ENCODE measurements around the gene MBP. TPM values are rescaled to one million over a fixed set of nuclear protein-coding genes. Genes with fewer than 3 reads are reported as not detected.

MBP gene
- total RNA-seq, 1 experiment from 2014 or later = 47.4 TPM

DNA sequence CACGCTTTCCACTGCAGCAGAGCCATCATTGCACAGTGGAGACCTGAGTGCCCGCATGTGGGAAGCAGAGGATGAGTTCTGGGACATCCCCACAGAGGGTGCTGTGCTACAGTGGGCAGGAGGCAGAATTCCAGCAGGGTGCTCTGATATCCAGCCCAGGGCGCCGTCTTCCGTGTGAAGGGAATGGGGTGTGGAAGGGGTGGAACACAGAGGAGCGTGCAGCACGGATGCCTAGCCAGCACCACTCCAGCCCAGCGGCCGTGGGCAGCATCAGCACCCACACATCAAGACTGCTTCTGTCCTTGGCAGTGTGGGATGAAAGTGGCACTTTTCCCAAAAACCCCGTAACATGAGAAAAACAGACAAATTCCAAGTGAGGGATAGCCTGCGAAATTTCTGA is 175.9 kb downstream of the MBP start:
- H2AFZ ChIP-seq (ENCODE audit: low read length) = no peak overlapping the region
- BruUV-seq (replicated peaks) = no TSS peak
- TF ChIP-seq EZH2phosphoT487 (IDR thresholded peaks at IDR 0.05; ENCODE audit: borderline replicate concordance, low read length) (no peak), EZH2 (IDR thresholded peaks at IDR 0.05; ENCODE audit: low read length, unreplicated experiment) (no peak)
- TF ChIP-seq, protein P1, sequence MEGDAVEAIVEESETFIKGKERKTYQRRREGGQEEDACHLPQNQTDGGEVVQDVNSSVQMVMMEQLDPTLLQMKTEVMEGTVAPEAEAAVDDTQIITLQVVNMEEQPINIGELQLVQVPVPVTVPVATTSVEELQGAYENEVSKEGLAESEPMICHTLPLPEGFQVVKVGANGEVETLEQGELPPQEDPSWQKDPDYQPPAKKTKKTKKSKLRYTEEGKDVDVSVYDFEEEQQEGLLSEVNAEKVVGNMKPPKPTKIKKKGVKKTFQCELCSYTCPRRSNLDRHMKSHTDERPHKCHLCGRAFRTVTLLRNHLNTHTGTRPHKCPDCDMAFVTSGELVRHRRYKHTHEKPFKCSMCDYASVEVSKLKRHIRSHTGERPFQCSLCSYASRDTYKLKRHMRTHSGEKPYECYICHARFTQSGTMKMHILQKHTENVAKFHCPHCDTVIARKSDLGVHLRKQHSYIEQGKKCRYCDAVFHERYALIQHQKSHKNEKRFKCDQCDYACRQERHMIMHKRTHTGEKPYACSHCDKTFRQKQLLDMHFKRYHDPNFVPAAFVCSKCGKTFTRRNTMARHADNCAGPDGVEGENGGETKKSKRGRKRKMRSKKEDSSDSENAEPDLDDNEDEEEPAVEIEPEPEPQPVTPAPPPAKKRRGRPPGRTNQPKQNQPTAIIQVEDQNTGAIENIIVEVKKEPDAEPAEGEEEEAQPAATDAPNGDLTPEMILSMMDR (conservative IDR thresholded peaks at IDR 0.05; ENCODE audit: low read depth, low read length) = no peak

DNA sequence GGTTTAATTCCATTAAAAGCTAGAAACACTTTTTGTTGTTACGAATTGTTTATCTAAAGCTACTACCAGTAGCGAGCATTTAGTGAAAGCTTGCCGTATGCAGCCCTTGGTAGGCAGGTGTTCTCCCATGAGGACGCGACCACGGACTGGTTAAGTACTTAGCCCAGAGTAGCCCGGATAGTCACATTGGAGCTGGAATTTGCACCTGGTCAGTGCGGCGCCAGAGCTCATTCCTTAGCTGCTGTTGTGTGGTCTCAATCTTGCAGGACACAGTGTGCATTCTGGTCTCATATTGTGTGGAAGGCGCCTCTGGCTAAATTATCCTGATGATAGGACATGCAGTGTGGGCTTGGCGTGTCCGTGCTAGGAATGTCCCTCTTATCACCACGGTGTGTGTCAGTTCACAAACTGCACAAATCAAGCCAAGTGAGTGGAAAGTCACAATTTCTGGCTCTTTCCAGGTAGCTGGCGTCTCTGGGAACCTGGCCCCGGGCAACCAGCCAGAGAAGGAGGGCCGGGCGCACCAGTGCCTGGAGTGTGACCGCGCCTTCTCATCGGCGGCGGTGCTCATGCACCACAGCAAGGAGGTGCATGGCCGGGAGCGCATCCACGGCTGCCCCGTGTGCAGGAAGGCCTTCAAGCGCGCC is 176.9 kb downstream of the MBP start:
- H2AFZ ChIP-seq (ENCODE audit: low read length) = no peak overlapping the region
- H3K27me3 ChIP-seq (ENCODE audit: low read length) = no peaks in the 10 kb centered on the region
- H3K4me3 ChIP-seq (ENCODE audit: low read length) = no peak overlapping the region
- BruUV-seq (replicated peaks) = no TSS peak
- TF ChIP-seq, protein P1 (conservative IDR thresholded peaks at IDR 0.05; ENCODE audit: low read depth, low read length) = no peak
- no peak for TF ChIP-seq EZH2 (IDR thresholded peaks at IDR 0.05; ENCODE audit: low read length, unreplicated experiment)
- TF ChIP-seq EZH2phosphoT487 (IDR thresholded peaks at IDR 0.05; ENCODE audit: borderline replicate concordance, low read length) = no peak
- no peaks in the 10 kb centered on the region for H4K20me1 ChIP-seq (ENCODE audit: low read length)
- H3K9me2 ChIP-seq (replicated peaks; ENCODE audit: low read length) = no peaks in the 10 kb centered on the region
- ChIA-PET CTCF (no interaction called here), POLR2A (ENCODE audit: unreplicated experiment) (no interaction called here)
- no peak overlapping the region for H3K9ac ChIP-seq (ENCODE audit: low read length)
- intact Hi-C loops (cut with micrococcal nuclease) = no loop called here
- DNase-seq = no peak
- no peak overlapping the region for H3K27ac ChIP-seq (ENCODE audit: low read length)
- no peaks in the 10 kb centered on the region for H3F3A ChIP-seq (ENCODE audit: low read length, unreplicated experiment)
- no peak overlapping the region for H3K4me2 ChIP-seq (ENCODE audit: low read length)
- H3K79me2 ChIP-seq (ENCODE audit: low read length) = no peaks in the 10 kb centered on the region
- no peaks in the 10 kb centered on the region for H3K4me1 ChIP-seq (ENCODE audit: insufficient read depth, low read length)
- no peak for ATAC-seq
- no peaks in the 10 kb centered on the region for H3K9me3 ChIP-seq (ENCODE audit: low read length)
- 0 out of 2 replicates have a peak, but pooled peaks cover 1% of the 10 kb centered on the region for H3K36me3 ChIP-seq (ENCODE audit: low read depth, low read length)

More for the DNA sequence above, 175.9 kb downstream of the MBP start:
- no peaks in the 10 kb centered on the region for H3K9me2 ChIP-seq (replicated peaks; ENCODE audit: low read length)
- no peaks in the 10 kb centered on the region for H3K27me3 ChIP-seq (ENCODE audit: low read length)
- intact Hi-C loops (cut with micrococcal nuclease) = no loop called here
- H3F3A ChIP-seq (ENCODE audit: low read length, unreplicated experiment) = no peaks in the 10 kb centered on the region
- ChIA-PET CTCF (no interaction called here), POLR2A (ENCODE audit: unreplicated experiment) (no interaction called here)
- no peak for ATAC-seq
- H3K4me2 ChIP-seq (ENCODE audit: low read length) = no peak overlapping the region
- no peaks in the 10 kb centered on the region for H3K4me1 ChIP-seq (ENCODE audit: insufficient read depth, low read length)
- no peak for DNase-seq
- no peak overlapping the region for H3K27ac ChIP-seq (ENCODE audit: low read length)
- H3K79me2 ChIP-seq (ENCODE audit: low read length) = no peaks in the 10 kb centered on the region
- H3K36me3 ChIP-seq (ENCODE audit: low read depth, low read length) = 0 out of 2 replicates have a peak, but pooled peaks cover 3% of the 10 kb centered on the region
- H3K4me3 ChIP-seq (ENCODE audit: low read length) = no peak overlapping the region
- no peaks in the 10 kb centered on the region for H4K20me1 ChIP-seq (ENCODE audit: low read length)
- H3K9ac ChIP-seq (ENCODE audit: low read length) = no peak overlapping the region
- no peaks in the 10 kb centered on the region for H3K9me3 ChIP-seq (ENCODE audit: low read length)

DNA sequence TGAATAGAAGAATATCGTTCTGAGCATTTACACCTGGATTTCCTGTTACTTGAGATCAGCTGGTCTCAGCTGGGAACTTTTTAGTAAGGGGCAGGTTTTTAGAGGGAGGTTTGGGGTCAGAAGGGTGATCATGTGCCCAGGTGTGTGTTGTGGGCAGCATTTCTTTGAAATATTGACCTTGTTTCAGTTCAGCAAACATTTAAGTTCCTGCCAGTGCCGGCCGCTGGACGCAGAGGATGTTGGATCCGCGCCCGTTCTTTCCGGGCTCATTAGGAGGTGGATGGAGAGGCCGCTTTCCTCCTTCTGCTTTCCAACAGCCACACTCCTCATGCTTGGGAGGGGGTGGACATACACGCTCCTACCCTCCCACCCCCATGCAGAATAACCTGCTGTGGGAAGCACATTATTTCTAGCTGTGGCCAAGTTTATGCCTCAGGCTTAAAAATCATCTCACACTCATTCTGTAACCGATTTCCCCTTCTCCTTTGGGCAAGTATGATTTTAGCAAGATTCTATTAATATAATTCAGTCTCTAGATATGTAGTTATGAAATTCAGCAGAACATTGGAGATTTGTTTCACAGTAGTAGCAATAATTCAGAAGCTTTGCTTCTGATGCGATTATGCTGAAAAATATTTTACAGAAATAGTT is 178.9 kb downstream of the MBP start:
- H2AFZ ChIP-seq (ENCODE audit: low read length) = no peak overlapping the region

More for the DNA sequence above, 178.9 kb downstream of the MBP start:
- Histone ChIP-seq H3K4me3 (ENCODE audit: low read length) (no peak overlapping the region), H3K36me3 (ENCODE audit: low read depth, low read length) (no peaks in the 10 kb centered on the region), H3K27me3 (ENCODE audit: low read length) (no peaks in the 10 kb centered on the region), H3K9me2 (replicated peaks; ENCODE audit: low read length) (no peaks in the 10 kb centered on the region), H3K9me3 (ENCODE audit: low read length) (no peaks in the 10 kb centered on the region), H3K4me2 (ENCODE audit: low read length) (no peak overlapping the region), H3K9ac (ENCODE audit: low read length) (no peak overlapping the region), H3K79me2 (ENCODE audit: low read length) (no peaks in the 10 kb centered on the region), H3K27ac (ENCODE audit: low read length) (no peak overlapping the region), H3K4me1 (ENCODE audit: insufficient read depth, low read length) (no peaks in the 10 kb centered on the region), H3F3A (ENCODE audit: low read length, unreplicated experiment) (no peaks in the 10 kb centered on the region), H4K20me1 (ENCODE audit: low read length) (no peaks in the 10 kb centered on the region)
- no peak for TF ChIP-seq EZH2 (IDR thresholded peaks at IDR 0.05; ENCODE audit: low read length, unreplicated experiment)
- TF ChIP-seq, protein P1 (conservative IDR thresholded peaks at IDR 0.05; ENCODE audit: low read depth, low read length) = no peak
- TF ChIP-seq EZH2phosphoT487 (IDR thresholded peaks at IDR 0.05; ENCODE audit: borderline replicate concordance, low read length) = no peak
- intact Hi-C loops (cut with micrococcal nuclease) = no loop called here
- ChIA-PET POLR2A (ENCODE audit: unreplicated experiment) (no interaction called here), CTCF (no interaction called here)
- no peak for ATAC-seq
- DNase-seq = no peak
- BruUV-seq (replicated peaks) = no TSS peak

Data from PC-3 (cell line).